ENCODE measurements around the gene PRR14. TPM values are rescaled to one million over a fixed set of nuclear protein-coding genes. Genes with fewer than 3 reads are reported as not detected.

PRR14 gene
- total and polyA plus RNA-seq, 4 donors: 7.5 to 13.5 (median 8.9) TPM

- TF ChIP-seq CTCF (IDR thresholded peaks at IDR 0.05; ENCODE audit: low read depth, low read length, missing input control) (no peak), ZBTB33 (IDR thresholded peaks at IDR 0.05) (no peak), MAX (IDR thresholded peaks at IDR 0.05) (no peak)
Observed at GRCh38 chr16:30677931-30678585, 27.3 kb downstream of the PRR14 start (continued).

GRCh38 chr16:30678586-30678970 lies 27.8 kb downstream of the PRR14 start:
- 82% methylated on average over 3 of the region's 3 CpGs for WGBS
- H3K9me3 ChIP-seq (ENCODE audit: control insufficient read depth in 4 of 4, low read length in 3 of 4): no peaks in the 10 kb centered on the region
- no peak overlapping the region for H3K27ac ChIP-seq (ENCODE audit: low read depth in 1 of 2, low read length in 2 of 2)
- H3K36me3 ChIP-seq (ENCODE audit: control insufficient read depth in 4 of 4, insufficient read depth in 3 of 4, low read depth in 1 of 4, low read length in 3 of 4): no peaks in the 10 kb centered on the region
- no peak overlapping the region for H3K4me3 ChIP-seq (ENCODE audit: low read depth in 1 of 3, low read length in 3 of 3)
- no peaks in the 10 kb centered on the region for H3K27me3 ChIP-seq (ENCODE audit: control insufficient read depth in 4 of 4, insufficient read depth in 4 of 4, low read length in 3 of 4)
- TF ChIP-seq MAX (IDR thresholded peaks at IDR 0.05) (no peak), YY1 (IDR thresholded peaks at IDR 0.05) (no peak), RAD21 (IDR thresholded peaks at IDR 0.05) (no peak), CTCF (IDR thresholded peaks at IDR 0.05; ENCODE audit: low read depth, low read length, missing input control) (no peak), REST (IDR thresholded peaks at IDR 0.05) (no peak), SP1 (IDR thresholded peaks at IDR 0.05) (no peak), NR2F2 (IDR thresholded peaks at IDR 0.05) (no peak), HNF4G (IDR thresholded peaks at IDR 0.05) (no peak), TAF1 (conservative IDR thresholded peaks at IDR 0.05) (no peak), JUND (IDR thresholded peaks at IDR 0.05) (no peak), ATF3 (IDR thresholded peaks at IDR 0.05) (no peak), HNF4A (conservative IDR thresholded peaks at IDR 0.05) (no peak), ZBTB33 (IDR thresholded peaks at IDR 0.05) (no peak), GABPA (IDR thresholded peaks at IDR 0.05 in 1 of 2, conservative IDR thresholded peaks at IDR 0.05 in 1 of 2) (no peak), FOXA1 (IDR thresholded peaks at IDR 0.05) (no peak), EGR1 (IDR thresholded peaks at IDR 0.05; ENCODE audit: low read depth in 2 of 2) (no peak), RXRA (IDR thresholded peaks at IDR 0.05) (no peak), FOXA2 (IDR thresholded peaks at IDR 0.05) (no peak)
- no peak for DNase-seq (ENCODE audit: low spot score)
- no peaks in the 10 kb centered on the region for H3K4me1 ChIP-seq (ENCODE audit: control insufficient read depth in 4 of 4, insufficient read depth in 4 of 4, low read length in 3 of 4)
- H3K9ac ChIP-seq (ENCODE audit: low read depth in 1 of 2, low read length in 2 of 2): no peak overlapping the region
